Lower leg skin (tissue), 4 donors: ENCODE measurements around the gene NDUFB8. TPM values are rescaled to one million over a fixed set of nuclear protein-coding genes. Genes with fewer than 3 reads are reported as not detected.

Source experiments
- DNase-seq, 2 donors: peaks; one replicate each; pipeline ENCODE4 v3.0.0-alpha.2; 2019; ENCODE audit warnings: low spot score in 2 of 2
- H3K4me3 ChIP-seq: fragments of 200-600 bp; sonication (generic); 2 replicates; pipeline ENCODE4 v1.5.1; 2017; ENCODE audit warnings: mild to moderate bottlenecking, low read depth; ENCODE audit not compliant: poor library complexity, severe bottlenecking
- POLR2A ChIP-seq, 2 donors: fragments of 450-650 bp; IDR thresholded peaks; one replicate each; pipeline ENCODE4 v1.6.1; 2016 to 2017; ENCODE audit warnings: antibody characterized with exemption in 2 of 2, mild to moderate bottlenecking in 1 of 2, moderate library complexity in 1 of 2
- WGBS, 2 donors: methylation state at CpG; one replicate each; pipeline ENCODE4 v1.1.5; 2018; 5-methylcytosine and 5-hydroxymethylcytosine counted together
- intact Hi-C: fragments of 100-400 bp; cut with DNase I; formaldehyde crosslinking; loops from one replicate; pipeline ENCODE4 v1.15.0; 2023; ENCODE audit warnings: low total_unique reads
- total RNA-seq, 4 donors: library from RNA; depleted of rRNA; stranded (reverse); fragments of >200 nt; gene quantifications; one replicate each; pipeline ENCODE4 v1.1.0, GENCODE V29; 2016
- TF ChIP-seq, protein P1 (sequence below), 3 donors: fragments of 450-650 bp; IDR thresholded peaks; one replicate each; pipeline ENCODE4 v1.5.1; 2016; ENCODE audit warnings: antibody characterized with exemption in 3 of 3, mild to moderate bottlenecking in 3 of 3, moderate library complexity in 2 of 3

Gene NDUFB8
- total RNA-seq, 4 donors from 2014 or later: 128 to 211 (median 177) TPM

DNA sequence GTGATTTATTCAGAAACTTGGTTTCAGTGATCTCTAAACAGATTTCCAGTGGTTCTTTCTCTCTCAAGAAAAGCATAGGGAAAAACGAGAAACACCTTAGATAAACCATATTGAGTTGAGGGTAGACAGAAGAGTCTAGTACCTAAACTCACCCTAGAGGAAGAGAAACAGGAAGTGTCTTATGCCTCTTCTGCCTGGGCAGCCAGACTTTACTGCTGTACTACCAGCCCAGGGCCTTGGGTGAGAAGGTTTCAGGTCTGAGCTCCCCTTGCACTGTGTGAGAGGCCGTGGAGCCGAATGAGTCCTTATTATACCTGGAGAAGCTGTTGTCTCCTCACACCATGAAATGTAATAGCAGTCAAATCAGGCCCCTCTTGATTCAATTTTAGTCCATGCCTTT lies 24.3 kb upstream of the NDUFB8 start:
- WGBS, 2 donors: 91% methylated on average over 3 of the region's 3 CpGs
- intact Hi-C loops: no loop called here
- H3K4me3 ChIP-seq: no peak overlapping the region
- TF ChIP-seq, protein P1, sequence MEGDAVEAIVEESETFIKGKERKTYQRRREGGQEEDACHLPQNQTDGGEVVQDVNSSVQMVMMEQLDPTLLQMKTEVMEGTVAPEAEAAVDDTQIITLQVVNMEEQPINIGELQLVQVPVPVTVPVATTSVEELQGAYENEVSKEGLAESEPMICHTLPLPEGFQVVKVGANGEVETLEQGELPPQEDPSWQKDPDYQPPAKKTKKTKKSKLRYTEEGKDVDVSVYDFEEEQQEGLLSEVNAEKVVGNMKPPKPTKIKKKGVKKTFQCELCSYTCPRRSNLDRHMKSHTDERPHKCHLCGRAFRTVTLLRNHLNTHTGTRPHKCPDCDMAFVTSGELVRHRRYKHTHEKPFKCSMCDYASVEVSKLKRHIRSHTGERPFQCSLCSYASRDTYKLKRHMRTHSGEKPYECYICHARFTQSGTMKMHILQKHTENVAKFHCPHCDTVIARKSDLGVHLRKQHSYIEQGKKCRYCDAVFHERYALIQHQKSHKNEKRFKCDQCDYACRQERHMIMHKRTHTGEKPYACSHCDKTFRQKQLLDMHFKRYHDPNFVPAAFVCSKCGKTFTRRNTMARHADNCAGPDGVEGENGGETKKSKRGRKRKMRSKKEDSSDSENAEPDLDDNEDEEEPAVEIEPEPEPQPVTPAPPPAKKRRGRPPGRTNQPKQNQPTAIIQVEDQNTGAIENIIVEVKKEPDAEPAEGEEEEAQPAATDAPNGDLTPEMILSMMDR (IDR thresholded peaks at IDR 0.05): no peak
- TF ChIP-seq POLR2A (IDR thresholded peaks at IDR 0.05): no peak
- DNase-seq: no peak

DNA sequence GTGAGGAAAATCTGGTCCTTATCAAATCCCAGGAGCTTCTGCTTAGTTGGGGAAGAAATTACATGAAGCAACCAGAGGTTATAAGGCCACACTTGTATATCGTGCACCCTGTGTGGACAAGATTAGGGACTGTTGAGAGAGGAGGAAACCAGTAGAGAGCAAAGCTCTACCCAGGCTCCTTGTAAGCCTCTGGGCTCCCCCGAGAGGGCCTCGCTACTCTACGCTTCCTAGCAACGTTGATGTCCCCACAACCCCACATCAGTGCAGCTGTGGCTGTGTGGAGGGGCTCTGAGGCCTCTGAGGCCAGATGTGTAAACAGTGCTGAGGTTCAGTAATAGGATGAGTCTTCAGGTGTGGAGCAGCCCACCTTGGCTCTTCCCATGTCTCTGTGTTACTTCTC lies 22.1 kb upstream of the NDUFB8 start:
- WGBS, 2 donors: 68 to 70% methylated on average over 5 of the region's 5 CpGs
- no peak overlapping the region for H3K4me3 ChIP-seq
- TF ChIP-seq, protein P1 (IDR thresholded peaks at IDR 0.05): no peak
- TF ChIP-seq POLR2A (IDR thresholded peaks at IDR 0.05): no peak
- no peak for DNase-seq
- intact Hi-C loops: no loop called here

DNA sequence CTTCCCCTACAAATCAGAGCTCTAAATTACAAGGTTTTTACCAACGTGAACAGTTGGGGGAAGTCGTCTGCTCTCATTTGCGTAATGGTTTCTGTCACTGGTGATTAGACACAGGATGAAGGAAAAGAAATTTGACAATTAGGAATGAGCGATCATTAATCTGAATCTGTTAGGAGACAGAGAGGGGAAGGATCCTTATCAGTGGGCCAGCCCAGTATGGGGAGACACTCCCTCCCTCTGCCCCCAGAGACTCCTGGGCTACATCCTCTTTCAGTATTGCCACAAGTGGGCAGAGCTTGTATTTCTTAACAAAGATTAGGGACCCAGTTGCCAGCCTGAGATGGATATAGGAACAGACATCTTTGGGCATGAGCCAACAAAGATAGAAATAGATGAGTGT lies 21.5 kb upstream of the NDUFB8 start:
- TF ChIP-seq, protein P1 (IDR thresholded peaks at IDR 0.05): no peak
- no peak for TF ChIP-seq POLR2A (IDR thresholded peaks at IDR 0.05)
- intact Hi-C loops: no loop called here
- DNase-seq: no peak
- WGBS, 2 donors: 69 to 73% methylated on average over 4 of the region's 4 CpGs
- no peak overlapping the region for H3K4me3 ChIP-seq

DNA sequence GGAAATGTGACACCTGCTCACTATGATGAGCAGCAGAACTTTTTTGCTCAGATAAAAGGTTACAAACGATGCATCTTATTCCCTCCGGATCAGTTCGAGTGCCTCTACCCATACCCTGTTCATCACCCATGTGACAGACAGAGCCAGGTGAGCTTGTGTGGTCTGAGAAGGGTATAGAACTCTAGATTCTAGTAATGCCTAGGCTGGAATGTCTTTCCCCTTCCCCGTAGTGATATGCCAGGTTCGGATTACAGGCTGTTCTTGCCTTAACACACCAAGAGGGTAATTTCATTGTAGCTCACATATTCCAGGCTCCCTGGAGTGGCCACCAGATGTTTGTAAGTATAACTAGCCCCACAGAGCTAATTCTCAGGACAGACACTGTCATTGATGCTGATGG lies 15.3 kb upstream of the NDUFB8 start:
- 89 to 95% methylated on average over 5 of the region's 5 CpGs for WGBS, 2 donors

DNA sequence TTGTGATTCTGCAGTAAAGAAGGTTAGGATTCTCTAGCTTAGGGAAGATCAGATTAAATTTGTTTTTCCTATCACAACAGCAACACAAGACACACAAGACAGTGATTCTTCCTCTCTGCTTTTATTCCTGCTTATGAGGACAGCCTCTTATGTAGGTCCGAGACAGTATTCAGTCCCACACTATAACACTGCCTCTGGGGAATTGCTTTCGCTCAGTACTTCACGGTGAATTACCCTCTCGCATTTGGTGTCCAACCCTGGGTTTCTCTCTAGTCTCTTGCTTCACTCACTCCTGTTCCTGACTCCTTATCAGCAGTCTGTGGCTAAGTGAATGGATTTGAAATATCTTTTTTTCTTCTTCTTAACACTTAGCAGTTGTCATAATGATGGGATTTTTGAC lies 7.8 kb upstream of the NDUFB8 start:
- TF ChIP-seq, protein P1 (IDR thresholded peaks at IDR 0.05): no peak
- TF ChIP-seq POLR2A (IDR thresholded peaks at IDR 0.05): no peak
- no peak overlapping the region for H3K4me3 ChIP-seq
- WGBS, 2 donors: 78 to 89% methylated on average over 4 of the region's 4 CpGs
- intact Hi-C loops: no loop called here
- peak in 1 of 2 donors; percentile 6 for DNase-seq

More for the DNA sequence above, 15.3 kb upstream of the NDUFB8 start:
- TF ChIP-seq, protein P1 (IDR thresholded peaks at IDR 0.05): no peak
- TF ChIP-seq POLR2A (IDR thresholded peaks at IDR 0.05): no peak
- DNase-seq: no peak
- intact Hi-C loops: no loop called here
- H3K4me3 ChIP-seq: no peak overlapping the region

DNA sequence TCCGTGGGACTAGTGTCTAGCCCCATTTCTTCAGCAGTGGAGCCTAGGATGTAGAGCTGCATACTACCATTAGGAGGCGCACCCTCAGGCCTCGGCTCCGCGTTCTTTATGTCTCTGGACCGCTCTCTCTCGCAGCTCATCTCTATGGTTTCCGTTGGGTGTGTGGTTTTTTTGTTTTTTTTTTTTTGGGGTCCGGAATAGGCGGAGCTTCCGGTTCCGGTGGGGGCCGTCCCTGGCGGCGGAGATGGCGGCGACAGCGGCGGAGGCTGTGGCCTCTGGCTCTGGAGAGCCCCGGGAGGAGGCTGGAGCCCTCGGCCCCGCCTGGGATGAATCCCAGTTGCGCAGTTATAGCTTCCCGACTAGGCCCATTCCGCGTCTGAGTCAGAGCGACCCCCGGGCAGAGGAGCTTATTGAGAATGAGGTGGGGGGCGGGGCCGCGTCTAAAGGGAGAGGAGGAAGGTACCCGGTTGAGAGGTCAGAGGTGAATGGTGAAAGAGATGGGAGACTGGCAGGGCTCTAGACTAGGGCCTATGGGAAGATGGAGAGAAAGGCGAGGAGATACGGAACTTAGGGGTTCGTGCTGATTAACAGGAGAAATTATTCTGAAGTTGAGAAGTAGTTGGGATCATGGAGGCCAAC lies 6.2 kb upstream of the NDUFB8 start, which contains the start of gene HIF1AN:
TSS of gene HIF1AN (plus strand) at position 229 of the 639 bp plus-strand sequence. CDS start at position 245, 16 bp downstream.
- DNase-seq: peak; percentile 91 to 97
- peak within 1 kb of the TSS; percentile 64 for H3K4me3 ChIP-seq
- 1% methylated on average over 35 of the region's 35 CpGs for WGBS, 2 donors
- TF ChIP-seq POLR2A (IDR thresholded peaks at IDR 0.05): peak in 1 of 2 donors; percentile 39
- TF ChIP-seq, protein P1 (IDR thresholded peaks at IDR 0.05): peak in 1 of 3 donors; percentile 83
- intact Hi-C loops: no loop called here
